LNCaP clone FGC (cell line): Measurements from ENCODE around the gene PACS2.
"Not testable (repeated sequence)": the region's sequence is repeated elsewhere in the genome, so short reads cannot be mapped to it uniquely, and the experiment has no call there.

ENCODE experiments used
- DNase-seq: peaks from one replicate; pipeline ENCODE4 v3.0.0-alpha.2; 2011; ENCODE audit warnings: low read depth
- H3K4me3 ChIP-seq: 2 replicates; pipeline ENCODE4 v1.5.1; 2011; ENCODE audit warnings: mild to moderate bottlenecking, low read depth, low read length, control low read depth
- CTCF ChIP-seq: IDR thresholded peaks from 2 replicates; pipeline ENCODE4 v1.5.1; 2012; ENCODE audit warnings: mild to moderate bottlenecking; ENCODE audit not compliant: control insufficient read depth, insufficient read depth; ENCODE audit errors: extremely low read depth

Gene PACS2

DNA sequence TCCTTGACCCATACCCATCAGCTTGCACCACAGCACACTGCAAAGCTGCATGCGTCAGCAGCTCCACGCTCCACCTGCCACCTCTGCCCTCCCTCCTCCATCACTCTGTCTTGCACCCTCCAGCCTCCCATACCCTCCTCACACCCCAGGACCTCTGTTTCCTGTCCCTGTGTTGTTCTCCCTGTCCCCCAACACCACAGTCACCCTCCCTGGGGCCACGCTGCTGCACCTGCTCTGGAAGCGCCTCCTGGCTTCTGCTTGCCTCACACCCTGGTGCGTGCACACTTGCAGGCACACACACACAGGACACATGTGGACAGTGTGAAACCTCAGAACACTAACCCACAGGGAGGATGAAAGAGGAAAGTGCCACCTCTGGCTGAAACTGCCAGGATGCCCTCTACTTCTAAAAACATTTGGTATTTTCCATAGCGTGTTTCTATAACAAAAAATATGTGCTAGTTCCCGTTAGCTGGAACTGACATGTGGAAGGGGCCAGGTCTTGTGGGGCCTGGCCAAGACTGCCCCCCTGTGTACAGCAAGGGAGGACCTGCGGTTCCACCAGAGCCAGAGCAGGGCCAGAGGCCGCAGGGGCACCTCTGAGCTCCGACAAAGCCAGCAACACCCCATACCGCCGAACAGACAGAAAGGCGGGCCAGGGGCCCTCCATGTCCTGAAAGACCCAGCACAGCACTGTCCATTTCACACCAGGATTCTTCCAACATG is 23.8 kb upstream of the PACS2 start:
- DNase-seq: no peak
- H3K4me3 ChIP-seq: no peak overlapping the region
- TF ChIP-seq CTCF: 0 out of 2 replicates have a peak, but pooled peaks have one; percentile 3

GRCh38 chr14:105292826-105293711 is 21.5 kb upstream of the PACS2 start:
- no peak overlapping the region for H3K4me3 ChIP-seq
- DNase-seq: no peak

GRCh38 chr14:105294142-105294597 is 20.4 kb upstream of the PACS2 start:
- H3K4me3 ChIP-seq: no peak overlapping the region
- no peak for DNase-seq
- TF ChIP-seq CTCF: no peak

More at GRCh38 chr14:105292826-105293711, 21.5 kb upstream of the PACS2 start:
- no peak for TF ChIP-seq CTCF

GRCh38 chr14:105297311-105297710 is 17.2 kb upstream of the PACS2 start:
- DNase-seq, H3K4me3 ChIP-seq: not testable (repeated sequence)

DNA sequence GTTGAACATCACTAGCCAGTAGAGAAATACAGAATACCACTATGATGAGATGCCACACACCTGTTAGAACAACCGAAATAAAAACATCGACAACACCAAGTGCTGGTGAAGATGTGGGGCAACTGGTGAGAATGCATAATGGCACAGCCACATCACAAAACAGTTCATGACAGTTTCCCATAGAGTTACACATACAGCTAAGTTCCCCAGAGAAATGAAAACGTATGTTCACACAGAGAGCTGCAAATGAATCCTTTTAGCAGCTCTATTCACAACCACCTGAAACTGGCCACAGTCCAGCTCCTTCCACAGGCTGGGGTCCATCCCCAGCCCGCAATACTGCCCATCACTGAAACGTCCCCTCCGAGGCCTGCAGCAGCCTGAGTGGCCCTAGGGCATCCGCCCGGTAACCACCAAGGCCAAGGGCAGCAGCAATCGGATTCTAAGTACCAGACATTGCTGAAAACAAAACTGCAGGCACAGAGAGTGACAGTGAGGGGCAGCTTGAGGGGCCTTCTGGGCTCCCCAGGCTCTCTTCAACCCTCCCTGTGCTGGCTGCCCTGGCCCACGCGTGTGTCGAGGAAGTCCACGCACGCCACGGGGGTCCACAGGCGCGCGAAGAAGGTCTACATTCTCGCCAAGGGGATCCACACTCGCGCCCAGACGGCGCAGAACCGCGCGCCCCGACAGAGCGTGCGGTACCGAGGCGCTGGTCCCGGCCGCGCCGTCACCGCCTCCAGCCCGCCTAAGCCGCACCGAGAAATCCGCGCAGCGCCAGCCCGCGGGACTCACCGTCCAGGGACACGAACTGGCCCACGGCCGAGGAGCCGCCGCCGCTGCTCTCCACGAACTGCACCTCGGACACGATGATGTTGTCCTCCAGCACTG is 14.7 kb upstream of the PACS2 start:
- no peak for DNase-seq
- TF ChIP-seq CTCF: no peak
- peak overlapping the region; percentile 85 for H3K4me3 ChIP-seq

DNA sequence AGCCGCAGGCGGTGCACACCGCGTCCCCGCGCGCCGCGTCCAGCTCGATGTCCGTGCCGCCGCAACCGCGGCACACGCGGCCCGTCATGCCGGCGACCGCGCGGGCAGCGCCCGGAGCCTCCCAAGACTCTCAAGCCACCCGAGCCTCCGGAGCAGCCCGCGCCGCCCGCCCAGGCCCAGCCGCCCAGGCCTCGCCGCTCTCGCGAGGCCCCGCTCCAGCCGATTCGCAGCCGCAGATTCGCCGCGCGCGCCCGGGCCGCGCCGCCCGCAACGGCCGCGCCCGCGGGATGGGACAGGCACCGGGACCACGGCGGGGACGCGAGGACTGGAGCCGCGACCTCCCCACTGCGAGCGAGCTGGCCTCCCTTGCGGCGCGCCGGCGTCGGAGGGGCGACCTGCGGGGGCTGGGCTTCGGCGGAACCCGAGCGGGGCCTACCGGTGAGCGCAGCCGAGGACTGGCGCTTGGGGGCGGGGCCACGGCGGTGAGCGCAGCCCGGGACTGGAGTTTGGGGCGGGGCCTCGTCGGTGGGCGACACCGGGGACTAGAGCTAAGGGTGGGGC is 13.9 kb upstream of the PACS2 start, which contains the start of gene BRF1:
Gene BRF1, minus strand, starts transcription at position 460 of the 561 bp plus-strand sequence. Its CDS starts 372 bp downstream, at position 88.
- peak within 1 kb of the TSS; percentile 85 for H3K4me3 ChIP-seq
- DNase-seq: no peak

More for the DNA sequence above, 13.9 kb upstream of the PACS2 start, which contains the start of gene BRF1:
- TF ChIP-seq CTCF: no peak
